CD4-positive, CD25-positive, alpha-beta regulatory T cell (primary cell): ENCODE results near the gene MAP4K2. TPM values are rescaled to one million over a fixed set of nuclear protein-coding genes. Genes with fewer than 3 reads are reported as not detected.

Experiments
- ATAC-seq, 2 donors: fragments of 150-1000 bp; cut with Tn5 transposase; one replicate each; pipeline ENCODE4 v1.10.0; 2021; ENCODE audit warnings: low read depth in 2 of 2, moderate number of reproducible peaks in 2 of 2, moderate library complexity in 1 of 2
- DNase-seq, 3 donors: peaks; one replicate each; pipeline versions ENCODE4 v3.0.0 to v3.0.0-alpha.2; 2012 to 2022; ENCODE audit warnings: mixed read lengths in 1 of 3
- H3K27ac ChIP-seq: one replicate; pipeline ENCODE4 v1.7.0; 2013; ENCODE audit warnings: mild to moderate bottlenecking, low read length; ENCODE audit not compliant: insufficient read depth, poor library complexity, severe bottlenecking
- H3K27me3 ChIP-seq: one replicate; pipeline ENCODE4 v1.7.0; 2013; ENCODE audit warnings: low read length; ENCODE audit not compliant: control insufficient read depth, insufficient read depth
- H3K36me3 ChIP-seq: one replicate; pipeline ENCODE4 v1.7.0; 2013; ENCODE audit warnings: mild to moderate bottlenecking, low read length, moderate library complexity; ENCODE audit not compliant: control insufficient read depth, insufficient read depth
- H3K4me1 ChIP-seq: 2 replicates; pipeline ENCODE4 v1.7.0; 2013; ENCODE audit warnings: mild to moderate bottlenecking, low read length; ENCODE audit not compliant: insufficient read depth, control insufficient read depth, poor library complexity, severe bottlenecking
- H3K4me3 ChIP-seq: one replicate; pipeline ENCODE4 v1.7.0; 2013; ENCODE audit warnings: low read depth, mild to moderate bottlenecking, low read length, moderate library complexity
- H3K9me3 ChIP-seq, 2 experiments: 1 replicate in 1 of 2; 2 replicates in 1 of 2; pipeline ENCODE4 v1.7.0; 2013; ENCODE audit warnings: low read length in 2 of 2, mild to moderate bottlenecking in 1 of 2, moderate library complexity in 1 of 2; ENCODE audit not compliant: control insufficient read depth in 2 of 2
- H3K27ac Mint-ChIP-seq, 3 donors: one replicate each; pipeline ENCODE4 v1.8.0; 2020 to 2022; ENCODE audit warnings: mild to moderate bottlenecking in 3 of 3, mixed read lengths in 3 of 3, moderate library complexity in 2 of 3
- H3K27me3 Mint-ChIP-seq: one replicate; pipeline ENCODE4 v1.8.0; 2022; ENCODE audit warnings: mild to moderate bottlenecking, mixed read lengths
- H3K36me3 Mint-ChIP-seq: one replicate; pipeline ENCODE4 v1.8.0; 2020; ENCODE audit warnings: mixed read lengths
- H3K4me1 Mint-ChIP-seq, 4 donors: one replicate each; pipeline ENCODE4 v1.8.0; 2020 to 2022; ENCODE audit warnings: mixed read lengths in 4 of 4, mild to moderate bottlenecking in 1 of 4
- H3K4me3 Mint-ChIP-seq, 4 donors: one replicate each; pipeline ENCODE4 v1.8.0; 2020 to 2022; ENCODE audit warnings: mild to moderate bottlenecking in 4 of 4, mixed read lengths in 4 of 4, moderate library complexity in 3 of 4
- H3K9me3 Mint-ChIP-seq, 7 donors: one replicate each; pipeline ENCODE4 v1.8.0; 2020 to 2022; ENCODE audit warnings: mixed read lengths in 7 of 7, mild to moderate bottlenecking in 3 of 7, moderate library complexity in 2 of 7
- polyA plus RNA-seq, 4 donors: library from polyadenylated mRNA; unstranded; fragments of 300-500 nt; fragmentation: Illumina TruSeq; gene quantifications; one replicate each; pipeline ENCODE4 v1.2.3, GENCODE V29; 2021
- total RNA-seq: library from RNA; stranded (reverse); gene quantifications from one replicate; pipeline ENCODE4 v1.2.3, GENCODE V29; 2022

The MAP4K2 gene
- total and polyA plus RNA-seq, 5 donors from 2014 or later: 31.5 to 85.0 (median 35.2) TPM

DNA sequence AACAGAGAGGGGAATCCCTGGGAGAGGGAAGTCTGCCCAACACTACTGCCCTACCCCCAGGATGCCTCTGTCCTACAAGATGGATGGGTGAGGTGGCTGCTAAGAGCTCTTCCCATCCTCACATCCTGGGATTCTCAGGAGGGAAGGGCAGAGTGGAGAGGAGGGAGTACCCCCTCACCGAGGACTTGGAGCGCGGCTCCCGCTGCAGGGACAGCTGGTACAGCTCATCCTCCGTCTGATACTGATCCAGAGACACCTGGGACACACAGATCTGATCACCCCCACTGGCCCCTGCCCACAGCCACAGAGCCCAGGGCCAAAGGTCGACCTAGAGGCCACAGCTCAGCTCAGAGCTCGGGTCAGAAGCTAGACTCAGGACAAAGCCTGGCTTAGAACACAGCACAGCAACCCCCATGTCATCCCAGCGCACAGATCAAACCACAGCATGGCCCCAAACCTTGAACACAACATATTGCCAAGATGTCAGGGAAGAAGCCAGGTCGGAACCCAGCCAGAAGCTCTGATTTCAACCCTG, 67.2 kb downstream of the MAP4K2 start:
- Mint-ChIP-seq H3K9me3 (no peaks in the 10 kb centered on the region), H3K27me3 (no peaks in the 10 kb centered on the region), H3K36me3 (peaks cover 54% of the 10 kb centered on the region), H3K4me3 (peak overlapping the region in 1 of 4 donors; percentile 45), H3K27ac (peak overlapping the region; percentile 8 to 42 (median 17)), H3K4me1 (peaks cover 0 to 51% (median 19%) of the 10 kb centered on the region in 4 donors)
- Histone ChIP-seq H3K36me3 (peaks cover 91% of the 10 kb centered on the region), H3K27ac (no peak overlapping the region), H3K4me3 (no peak overlapping the region), H3K9me3 (no peaks in the 10 kb centered on the region), H3K27me3 (no peaks in the 10 kb centered on the region), H3K4me1 (peaks cover 8% of the 10 kb centered on the region)
- no peak for DNase-seq
- no peak for ATAC-seq

Other genes starting within 250 kb of the MAP4K2 start
- not detected for gene SLC22A11, start 247.3 kb downstream of the MAP4K2 start, total RNA-seq
- gene SLC22A11, start 247.3 kb downstream of the MAP4K2 start, polyA plus RNA-seq: not detected
- not detected for gene SLC22A12, start 212.0 kb downstream of the MAP4K2 start, total RNA-seq
- gene SLC22A12, start 212.0 kb downstream of the MAP4K2 start, polyA plus RNA-seq: not detected
- gene NRXN2, start 80.0 kb downstream of the MAP4K2 start, total RNA-seq: 0.42 TPM
- gene NRXN2, start 80.0 kb downstream of the MAP4K2 start, polyA plus RNA-seq: not detected
- 570 TPM for gene RASGRP2, start 59.1 kb downstream of the MAP4K2 start, total RNA-seq
- 100 to 1,000 TPM; 140 to 170 (median 157) TPM for gene RASGRP2, start 59.1 kb downstream of the MAP4K2 start, polyA plus RNA-seq
- 10.9 TPM for gene PYGM, start 43.2 kb downstream of the MAP4K2 start, total RNA-seq
- under 1 TPM in 2 of 4 donors, not detected in 2; 0.17 to 0.43 TPM for gene PYGM, start 43.2 kb downstream of the MAP4K2 start, polyA plus RNA-seq
- 1,361 TPM for gene SF1, start 24.7 kb downstream of the MAP4K2 start, total RNA-seq
- 100 to 1,000 TPM in 1 of 4 donors, 10 to 100 TPM in 3; 75.0 to 100 (median 89.3) TPM for gene SF1, start 24.7 kb downstream of the MAP4K2 start, polyA plus RNA-seq
- 31.3 TPM for gene MEN1, start 7.3 kb upstream of the MAP4K2 start, total RNA-seq
- 10 to 100 TPM; 20.9 to 26.1 (median 24.5) TPM for gene MEN1, start 7.3 kb upstream of the MAP4K2 start, polyA plus RNA-seq
- gene CDC42BPG, start 41.4 kb upstream of the MAP4K2 start, total RNA-seq: 11.6 TPM
- under 1 TPM in 2 of 4 donors, not detected in 2; 0.11 to 0.13 TPM for gene CDC42BPG, start 41.4 kb upstream of the MAP4K2 start, polyA plus RNA-seq
- 201 TPM for gene EHD1, start 75.4 kb upstream of the MAP4K2 start, total RNA-seq
- gene EHD1, start 75.4 kb upstream of the MAP4K2 start, polyA plus RNA-seq: 100 to 1,000 TPM; 180 to 223 (median 183) TPM
- 234 TPM for gene ATG2A, start 114.0 kb upstream of the MAP4K2 start, total RNA-seq
- 1 to 10 TPM; 5.8 to 8.0 (median 6.4) TPM for gene ATG2A, start 114.0 kb upstream of the MAP4K2 start, polyA plus RNA-seq
- gene PPP2R5B, start 121.5 kb upstream of the MAP4K2 start, total RNA-seq: 34.5 TPM
- gene PPP2R5B, start 121.5 kb upstream of the MAP4K2 start, polyA plus RNA-seq: 1 to 10 TPM; 3.6 to 4.9 (median 3.8) TPM
- gene GPHA2, start 132.7 kb upstream of the MAP4K2 start, total RNA-seq: not detected
- not detected for gene GPHA2, start 132.7 kb upstream of the MAP4K2 start, polyA plus RNA-seq
- not detected for gene MAJIN, start 168.9 kb upstream of the MAP4K2 start, total RNA-seq
- under 1 TPM in 3 of 4 donors, not detected in 1; 0.46 to 0.64 (median 0.51) TPM for gene MAJIN, start 168.9 kb upstream of the MAP4K2 start, polyA plus RNA-seq
- gene BATF2, start 193.8 kb upstream of the MAP4K2 start, total RNA-seq: not detected
- gene BATF2, start 193.8 kb upstream of the MAP4K2 start, polyA plus RNA-seq: not detected
- 16.5 TPM for gene ARL2, start 210.9 kb upstream of the MAP4K2 start, total RNA-seq
- gene ARL2, start 210.9 kb upstream of the MAP4K2 start, polyA plus RNA-seq: 10 to 100 TPM; 57.6 to 67.6 (median 66.1) TPM
- 17.4 TPM for gene SNX15, start 224.2 kb upstream of the MAP4K2 start, total RNA-seq
- gene SNX15, start 224.2 kb upstream of the MAP4K2 start, polyA plus RNA-seq: 10 to 100 TPM in 3 of 4 donors, 1 to 10 TPM in 1; 9.4 to 15.6 (median 11.1) TPM
- 4.2 TPM for gene SAC3D1, start 238.0 kb upstream of the MAP4K2 start, total RNA-seq
- gene SAC3D1, start 238.0 kb upstream of the MAP4K2 start, polyA plus RNA-seq: 10 to 100 TPM; 11.7 to 15.3 (median 13.4) TPM